Kasumi-1 (cell line): ENCODE data around the gene NCCRP1.

Experiments
- DNase-seq, 2 experiments: peaks; one replicate each; lab custom pipeline; 2025; lab: John Stamatoyannopoulos, UW

NCCRP1 gene

DNA sequence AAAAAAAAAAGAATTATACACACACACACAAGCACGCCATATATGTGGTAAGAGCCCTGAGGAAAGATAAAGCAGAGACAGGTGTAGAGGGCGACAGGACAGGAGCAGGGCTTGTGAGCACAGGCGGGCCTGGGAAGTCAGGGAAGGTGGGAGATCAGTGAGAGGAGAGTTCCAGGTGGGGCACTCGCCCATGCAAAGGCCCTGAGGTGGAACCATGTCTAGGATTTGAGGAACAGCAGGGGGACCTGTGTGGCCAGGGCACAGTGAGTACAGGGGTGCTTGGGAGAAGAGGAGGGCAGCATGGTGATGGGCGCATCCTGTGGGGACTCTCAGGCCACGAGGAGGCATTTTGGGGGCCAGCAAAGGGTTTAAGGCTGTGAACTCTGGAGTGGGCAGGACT lies 32.5 kb upstream of the NCCRP1 start:
- DNase-seq: no peak

DNA sequence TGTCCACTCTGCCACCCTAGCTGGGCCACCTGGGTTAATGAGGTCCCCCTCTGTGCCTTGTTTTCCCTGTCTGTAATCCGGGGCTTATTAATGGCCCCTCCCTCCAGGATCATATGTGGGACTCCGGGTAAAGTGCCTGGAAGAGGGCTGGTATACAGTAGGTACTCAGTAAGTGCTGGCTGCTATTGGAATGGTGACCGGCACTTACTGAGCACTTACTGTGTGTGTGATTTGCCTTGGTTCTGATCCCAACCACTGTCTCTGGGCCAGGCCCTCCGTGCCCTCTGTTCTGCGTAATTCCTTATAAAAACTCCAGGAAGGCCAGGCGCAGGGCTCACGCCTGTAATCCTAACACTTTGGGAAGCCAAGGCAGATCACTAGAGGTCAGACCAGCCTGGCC lies 30.9 kb upstream of the NCCRP1 start:
- DNase-seq: no peak

DNA sequence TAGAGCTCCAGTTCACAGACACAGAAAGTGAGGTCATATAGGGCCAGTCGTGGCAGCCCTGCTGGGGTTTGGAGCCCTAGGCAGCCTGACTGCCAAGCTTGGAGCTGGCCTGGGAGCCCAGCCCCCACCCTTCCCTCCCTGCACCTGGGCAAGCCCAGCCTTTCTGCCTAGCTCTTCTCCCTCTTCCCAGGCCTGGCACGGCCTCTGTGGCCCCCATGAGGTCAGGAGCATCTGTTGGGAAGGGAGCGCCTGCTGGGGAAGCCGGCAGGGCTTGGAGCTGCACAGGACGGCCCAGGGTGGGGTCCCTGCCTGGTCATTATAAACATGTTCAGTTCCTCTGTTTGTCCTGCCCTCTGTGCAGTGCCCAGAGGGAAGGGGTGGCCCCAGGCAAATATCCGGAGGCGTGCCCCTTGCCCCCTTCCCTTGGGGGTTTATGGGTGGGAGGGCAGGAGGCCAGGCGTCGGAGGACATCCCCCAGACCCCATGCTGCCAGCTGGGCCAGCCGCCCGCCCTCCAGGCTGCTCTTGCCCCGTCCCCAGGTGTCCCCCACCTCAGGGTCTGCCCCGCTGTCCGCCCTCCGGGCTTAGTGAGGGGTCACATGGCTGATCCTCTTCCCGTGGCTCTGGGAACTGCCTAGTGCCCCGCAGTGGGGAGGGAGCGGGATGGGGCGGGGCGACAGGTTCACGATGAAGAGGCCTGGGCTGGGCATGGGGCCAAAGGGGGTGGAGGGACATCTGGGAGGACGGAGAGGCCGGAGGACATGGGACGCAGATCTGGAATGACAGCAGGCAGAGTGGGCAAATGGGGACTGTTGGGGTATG lies 30.0 kb upstream of the NCCRP1 start:
- DNase-seq: no peak

DNA sequence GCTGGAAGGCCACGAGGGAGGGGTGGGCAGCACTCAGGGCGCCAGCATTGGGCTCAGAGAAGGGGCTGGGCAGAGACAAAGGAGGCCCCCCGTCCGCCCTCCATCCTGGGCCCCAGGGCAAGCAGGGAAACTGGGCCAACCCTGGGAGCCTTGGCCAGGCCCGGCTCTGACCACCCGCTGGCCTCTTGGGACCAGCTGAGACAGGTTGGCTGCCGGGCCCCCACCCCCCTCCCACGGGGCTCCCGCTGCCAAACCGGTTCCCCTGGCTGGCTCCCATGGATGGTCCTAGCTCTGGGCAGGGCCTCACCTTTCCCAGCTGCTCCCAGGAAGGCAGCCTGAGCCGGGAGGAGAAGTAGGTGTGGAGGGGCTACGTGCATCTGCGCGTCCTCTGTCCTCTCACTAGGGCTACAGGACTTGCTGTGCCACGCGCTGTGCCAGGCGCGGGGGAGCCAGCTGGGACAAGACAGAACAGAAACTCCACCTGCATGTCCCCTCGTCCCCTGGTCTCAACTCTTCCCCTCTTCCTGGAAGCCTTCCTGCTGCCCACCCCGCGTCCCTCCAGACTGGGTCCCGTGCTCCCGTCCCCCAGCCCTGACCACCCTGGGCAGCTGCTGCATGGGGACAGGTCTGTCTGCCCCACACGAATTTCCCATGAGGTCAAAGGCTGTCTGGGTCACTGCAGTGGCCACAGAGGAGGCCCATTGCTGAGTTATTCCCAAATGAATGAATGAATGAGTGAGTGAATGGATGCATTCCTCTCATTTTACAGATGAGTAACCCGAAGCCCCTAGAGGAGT lies 29.1 kb upstream of the NCCRP1 start:
- no peak for DNase-seq

GRCh38 chr19:39168258-39169142 lies 28.3 kb upstream of the NCCRP1 start:
- no peak for DNase-seq

- DNase-seq: no peak
These were observed 27.5 kb upstream of the NCCRP1 start for GRCh38 chr19:39169143-39169810.

- no peak for DNase-seq
These were observed 26.2 kb upstream of the NCCRP1 start for GRCh38 chr19:39170386-39171231.

DNA sequence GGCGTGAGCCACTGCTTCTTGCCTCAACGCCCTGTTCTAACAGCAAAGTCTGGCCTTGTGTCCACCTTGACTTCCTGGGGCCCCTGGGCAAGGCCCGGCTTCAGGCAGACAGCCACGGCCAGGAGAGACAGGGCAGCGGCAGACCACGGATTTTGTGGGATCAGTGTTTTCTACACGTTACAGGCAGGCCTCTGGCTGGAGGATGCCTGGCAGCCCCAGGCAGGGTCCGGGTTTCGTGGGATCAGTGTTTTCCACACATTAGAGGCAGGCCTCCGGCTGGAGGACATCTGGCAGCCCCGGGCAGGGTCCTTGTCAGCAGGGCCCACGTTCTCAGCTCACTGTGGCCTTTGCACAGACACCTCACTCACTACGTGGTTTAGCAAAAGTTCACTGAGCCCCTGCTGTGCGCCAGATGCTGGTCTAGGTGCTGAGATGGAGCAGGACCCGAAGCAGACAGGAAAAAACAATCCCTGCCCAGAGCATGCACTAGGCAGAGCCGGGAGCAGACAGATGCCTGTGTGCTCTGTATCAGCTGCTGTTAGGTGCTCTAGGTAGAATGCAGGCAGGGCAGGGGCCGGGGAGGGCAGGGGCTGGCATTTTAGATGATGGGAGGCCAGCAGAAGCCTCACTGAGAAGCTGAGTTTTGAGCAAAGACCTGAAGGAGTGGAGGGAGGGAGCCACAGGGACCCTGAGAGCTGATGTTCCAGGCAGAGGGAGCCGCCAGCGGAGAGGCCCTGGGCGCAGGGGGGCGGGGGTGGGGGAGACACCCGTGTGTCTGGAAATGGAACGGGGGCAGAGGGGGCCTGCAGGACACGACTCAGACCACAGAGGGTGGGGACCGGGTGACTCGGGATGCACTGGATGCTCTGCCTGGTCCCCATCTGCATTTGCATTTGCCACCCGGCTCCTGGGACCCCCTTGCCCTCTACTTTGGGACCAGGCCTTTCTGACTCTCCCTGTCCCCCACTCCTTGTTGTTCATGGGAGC lies 25.0 kb upstream of the NCCRP1 start:
- no peak for DNase-seq

- no peak for DNase-seq
These were observed 23.9 kb upstream of the NCCRP1 start for GRCh38 chr19:39172700-39173501.

- DNase-seq: no peak
These were observed 23.2 kb upstream of the NCCRP1 start for GRCh38 chr19:39173502-39173991.

GRCh38 chr19:39174142-39174541 lies 22.6 kb upstream of the NCCRP1 start:
- DNase-seq: no peak

- no peak for DNase-seq
These were observed 21.9 kb upstream of the NCCRP1 start for GRCh38 chr19:39174558-39175544.

DNA sequence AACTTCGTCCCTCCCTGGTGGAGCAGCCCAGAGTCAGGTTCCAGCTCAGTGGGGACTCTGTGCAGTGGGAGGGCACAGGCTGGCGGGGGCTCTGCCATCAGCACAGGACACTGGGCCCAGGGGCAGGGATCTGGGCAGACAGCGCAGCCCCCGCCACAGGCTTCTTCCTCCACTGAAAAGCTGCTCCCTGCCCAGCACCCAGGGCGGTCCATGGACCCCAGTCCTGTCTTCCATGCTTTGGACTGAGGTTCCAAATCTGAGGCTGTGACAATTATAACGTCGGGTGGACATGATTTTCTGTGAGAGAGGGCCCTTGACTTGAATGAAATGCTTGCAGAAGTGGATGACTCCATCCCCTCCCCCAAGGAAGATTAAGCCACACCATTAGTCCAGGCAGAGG lies 21.2 kb upstream of the NCCRP1 start:
- DNase-seq: no peak

DNA sequence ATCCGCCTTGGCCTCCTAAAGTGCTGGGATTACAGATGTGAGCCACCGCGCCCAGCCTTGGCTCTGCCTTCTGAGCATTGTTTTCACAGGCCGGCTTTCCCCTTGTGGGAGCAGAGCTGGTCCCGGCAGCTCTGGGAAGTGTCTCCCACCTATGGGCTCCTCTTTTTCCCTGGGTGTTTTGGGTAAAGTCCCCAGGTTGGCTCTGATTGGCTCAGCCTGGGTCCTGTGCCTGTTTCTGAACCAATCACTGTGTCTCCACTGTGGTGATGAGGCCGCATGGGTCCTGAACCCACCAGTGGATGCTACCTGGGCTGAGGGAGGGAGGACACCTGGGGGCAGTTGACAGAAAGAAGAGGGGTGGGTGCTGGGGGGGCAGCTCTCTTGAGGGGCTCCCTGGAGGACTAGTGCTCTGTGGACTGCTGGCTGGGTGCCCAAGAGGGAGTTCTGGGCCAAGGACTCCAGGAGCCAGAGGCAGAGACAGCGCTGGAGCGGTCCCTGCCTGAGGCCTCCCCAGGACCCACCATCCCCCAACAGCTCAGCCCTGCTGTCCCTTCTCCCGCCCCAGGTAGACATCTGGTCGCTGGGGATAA lies 19.6 kb upstream of the NCCRP1 start:
- DNase-seq: no peak

- DNase-seq: no peak
These were observed 19.0 kb upstream of the NCCRP1 start for GRCh38 chr19:39177736-39178135.

- DNase-seq: no peak
These were observed 18.3 kb upstream of the NCCRP1 start for GRCh38 chr19:39178296-39179006.
